Measurements from ENCODE around the gene LURAP1L. TPM values are rescaled to one million over a fixed set of nuclear protein-coding genes. Genes with fewer than 3 reads are reported as not detected.

LURAP1L gene
- total RNA-seq, 1 experiment from 2014 or later = 1.7 TPM

GRCh38 chr9:12739014-12739652 lies 35.7 kb upstream of the LURAP1L start:
- ATAC-seq (no peak; the same call in 1 of the 2 replicates), DNase-seq (ENCODE audit: low spot score) (no peak)
- H3K4me3 Mint-ChIP-seq = no peak overlapping the region
- peaks cover 12% of the 10 kb centered on the region; the same call in 1 of the 2 replicates for H3K4me1 Mint-ChIP-seq
- H3K36me3 Mint-ChIP-seq = peaks cover 8% of the 10 kb centered on the region
- no peaks in the 10 kb centered on the region; the same call in 1 of the 2 replicates for H3K27me3 Mint-ChIP-seq (ENCODE audit: low read depth)
- ChIA-PET POLR2A (no interaction called here), CTCF (no interaction called here)
- TF ChIP-seq MLX (CRISPR knock-in tag; IDR thresholded peaks at IDR 0.05) (no peak), ZNF232 (CRISPR knock-in tag; IDR thresholded peaks at IDR 0.05) (no peak), ZMAT4 (CRISPR knock-in tag; IDR thresholded peaks at IDR 0.05) (no peak), FOXP4 (CRISPR knock-in tag; IDR thresholded peaks at IDR 0.05) (no peak), EMX1 (CRISPR knock-in tag; IDR thresholded peaks at IDR 0.05) (no peak), CREB1 (CRISPR knock-in tag; IDR thresholded peaks at IDR 0.05) (no peak), IRF2 (CRISPR knock-in tag; IDR thresholded peaks at IDR 0.05; ENCODE audit: borderline replicate concordance, low read depth) (no peak), KAT7 (CRISPR knock-in tag; IDR thresholded peaks at IDR 0.05; ENCODE audit: borderline replicate concordance) (no peak), MYBL2 (CRISPR knock-in tag; IDR thresholded peaks at IDR 0.05) (no peak), PRDM15 (CRISPR knock-in tag; IDR thresholded peaks at IDR 0.05) (no peak), ZNF423 (CRISPR knock-in tag; IDR thresholded peaks at IDR 0.05) (no peak), ZNF138 (CRISPR knock-in tag; conservative IDR thresholded peaks at IDR 0.05) (no peak), TEAD4 (CRISPR knock-in tag; IDR thresholded peaks at IDR 0.05) (no peak)
- H3K9me3 Mint-ChIP-seq = peaks cover 21% of the 10 kb centered on the region
- H3K27ac Mint-ChIP-seq = no peak overlapping the region

- DNase-seq (ENCODE audit: low spot score) (no peak), ATAC-seq (no peak)
- Mint-ChIP-seq H3K27me3 (ENCODE audit: low read depth) (no peaks in the 10 kb centered on the region; the same call in 1 of the 2 replicates), H3K4me3 (no peak overlapping the region), H3K4me1 (peaks cover 12% of the 10 kb centered on the region; the same call in 1 of the 2 replicates), H3K27ac (no peak overlapping the region), H3K9me3 (peaks cover 10% of the 10 kb centered on the region), H3K36me3 (no peaks in the 10 kb centered on the region)
- ChIA-PET POLR2A (no interaction called here), CTCF (no interaction called here)
- TF ChIP-seq JUN (CRISPR knock-in tag; IDR thresholded peaks at IDR 0.05) (no peak), ATF6 (CRISPR knock-in tag; IDR thresholded peaks at IDR 0.05) (no peak), USF2 (CRISPR knock-in tag; IDR thresholded peaks at IDR 0.05) (no peak), TP53 (CRISPR knock-in tag; IDR thresholded peaks at IDR 0.05) (no peak)
These were observed 34.0 kb upstream of the LURAP1L start for GRCh38 chr9:12740845-12741244.

Data from WTC11 (cell line).